CD4-positive, alpha-beta T cell treated with Interleukin-21 for 1 hour (primary cell): ENCODE measurements around the gene ZNF326.
"Not testable (repeated sequence)": the region's sequence is repeated elsewhere in the genome, so short reads cannot be mapped to it uniquely, and the experiment has no call there.

ENCODE experiments used
- DNase-seq: peaks from one replicate; pipeline ENCODE4 v3.0.0-alpha.2; 2020

The ZNF326 gene

DNA sequence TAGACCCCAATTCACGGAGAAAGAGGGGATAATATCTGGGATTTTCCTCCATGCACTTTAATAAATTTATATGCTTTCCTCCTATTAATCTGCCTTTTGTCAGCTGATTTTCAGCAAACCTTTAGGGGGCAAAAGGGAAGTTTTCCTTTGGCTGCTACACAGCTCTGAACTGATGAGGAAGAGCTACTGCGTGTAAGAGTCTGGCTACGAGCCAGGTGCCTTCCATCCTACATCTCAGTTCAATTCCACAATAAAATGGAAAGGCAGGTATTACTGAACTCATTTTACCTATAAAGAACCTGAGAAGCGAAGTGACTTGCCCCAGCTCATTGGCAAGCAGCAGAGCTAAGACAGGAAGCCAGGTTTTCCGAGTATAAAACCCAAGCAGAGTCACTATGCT lies 28.3 kb upstream of the ZNF326 start:
- no peak for DNase-seq

DNA sequence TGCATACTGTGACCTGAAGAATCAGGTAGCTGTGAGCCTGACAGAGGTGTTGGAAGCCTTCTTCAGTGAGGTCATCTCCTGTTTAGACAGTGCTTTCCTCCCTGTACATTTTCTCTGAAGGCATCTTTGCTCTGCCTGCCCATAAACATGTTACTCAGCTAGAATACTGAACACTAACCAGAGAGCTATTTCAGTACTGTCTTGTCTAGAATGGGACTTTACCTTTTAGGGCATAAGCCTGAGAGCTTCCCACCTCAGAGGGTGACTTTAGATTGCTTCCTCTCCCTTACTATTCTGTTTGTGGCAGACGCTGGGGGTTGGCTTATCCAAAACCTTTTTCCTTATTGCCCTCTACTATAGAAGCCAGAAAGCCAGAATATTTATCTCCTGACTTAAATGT lies 23.3 kb upstream of the ZNF326 start:
- DNase-seq = no peak

DNA sequence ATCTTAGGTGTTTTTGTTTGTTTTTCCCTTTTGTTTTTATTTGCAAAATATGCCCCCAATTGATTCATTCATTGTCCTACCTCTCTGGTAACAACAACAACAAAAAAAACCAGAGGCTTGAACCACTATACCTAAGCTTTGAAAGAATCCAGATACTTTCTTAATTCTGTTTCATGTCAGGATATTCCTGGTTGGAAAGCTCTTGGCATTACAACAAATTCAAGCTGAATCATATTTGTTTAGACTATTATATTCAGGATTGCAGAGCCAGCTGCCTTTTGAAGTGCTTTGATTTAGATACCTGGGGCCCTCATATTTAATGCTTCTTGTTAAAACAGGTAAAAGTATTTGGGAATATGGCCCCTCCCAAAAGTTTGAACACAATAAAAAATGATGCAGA lies 22.9 kb upstream of the ZNF326 start:
- no peak for DNase-seq

DNA sequence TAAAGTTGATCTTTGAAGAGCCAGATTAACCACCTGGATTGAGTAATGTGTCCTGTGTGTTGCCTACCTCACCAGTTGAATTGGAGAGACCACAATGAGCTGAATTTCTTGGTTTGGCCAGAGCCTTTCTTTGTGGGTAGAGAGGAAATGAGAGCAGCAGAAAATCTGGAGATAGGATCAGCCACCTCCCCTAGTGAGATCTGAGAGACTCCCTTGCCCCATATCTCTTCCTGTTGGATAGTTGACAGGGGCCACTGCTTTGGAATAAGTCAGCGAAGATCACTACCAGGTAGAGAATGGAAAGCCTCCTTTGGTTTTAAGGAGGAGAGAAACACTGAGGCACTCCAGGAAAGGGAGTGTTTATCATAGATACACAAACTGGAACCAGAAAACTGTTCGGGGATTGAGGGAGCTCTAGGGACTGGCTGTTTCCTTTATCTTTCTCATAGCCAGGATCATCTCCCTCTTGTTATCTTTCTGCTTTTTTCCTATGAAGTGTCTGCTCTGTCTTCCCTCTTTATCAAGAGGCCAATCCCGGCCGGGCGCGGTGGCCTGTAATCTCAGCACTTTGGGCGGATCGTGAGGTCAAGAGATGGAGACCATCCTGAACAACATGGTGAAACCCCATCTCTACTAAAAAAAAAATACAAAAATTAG lies 21.3 kb upstream of the ZNF326 start:
- no peak for DNase-seq

DNA sequence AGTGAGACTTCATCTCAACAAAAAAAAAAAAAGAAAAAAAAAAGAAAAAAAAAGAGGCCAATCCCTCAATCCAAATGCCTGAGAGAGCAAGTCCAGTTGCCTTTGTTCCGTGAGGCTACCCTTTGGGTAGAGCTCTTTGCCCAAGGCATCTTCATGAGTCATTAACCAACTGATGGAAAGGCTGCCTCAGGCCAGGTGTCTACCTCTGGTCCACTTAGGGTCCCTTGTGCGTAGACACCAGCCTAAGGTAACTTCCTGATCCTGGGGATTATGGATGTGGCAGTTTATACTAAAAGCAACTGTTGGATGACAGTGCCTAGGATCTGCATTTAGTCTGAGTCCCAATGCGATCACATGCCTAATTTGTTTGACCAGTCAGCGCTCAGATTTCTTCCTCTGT lies 20.7 kb upstream of the ZNF326 start:
- no peak for DNase-seq

GRCh38 chr1:89974696-89975470 lies 20.0 kb upstream of the ZNF326 start:
- no peak for DNase-seq

DNA sequence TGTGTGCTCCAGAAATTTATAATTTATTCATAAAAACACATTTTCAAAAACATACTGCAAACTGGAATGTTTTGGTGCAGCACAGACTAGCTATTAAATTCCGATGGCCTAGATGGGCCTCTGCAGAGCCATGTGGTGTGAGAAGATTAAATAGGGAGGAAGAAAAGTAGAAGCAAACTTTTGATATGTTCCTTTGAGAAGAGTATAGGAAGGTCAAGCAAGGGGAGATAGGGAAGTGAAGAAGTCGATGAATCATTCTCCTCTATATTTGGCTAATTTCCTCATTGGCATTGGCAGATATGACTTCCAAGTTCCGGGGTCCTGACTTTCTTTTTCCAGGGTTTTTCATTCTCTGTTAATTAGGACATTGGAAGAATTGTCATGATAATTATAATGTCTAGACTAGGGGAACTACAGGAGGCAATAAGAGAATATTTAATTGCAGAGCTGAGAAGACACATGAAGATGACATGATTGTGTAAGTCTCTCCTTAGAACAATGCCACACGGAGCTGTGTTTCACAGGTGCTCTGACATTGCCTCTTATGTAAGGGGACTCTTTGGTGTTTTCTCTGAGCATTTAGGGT lies 19.3 kb upstream of the ZNF326 start:
- DNase-seq = no peak

- DNase-seq = no peak
Measured at GRCh38 chr1:89978755-89979154, 16.2 kb upstream of the ZNF326 start.

DNA sequence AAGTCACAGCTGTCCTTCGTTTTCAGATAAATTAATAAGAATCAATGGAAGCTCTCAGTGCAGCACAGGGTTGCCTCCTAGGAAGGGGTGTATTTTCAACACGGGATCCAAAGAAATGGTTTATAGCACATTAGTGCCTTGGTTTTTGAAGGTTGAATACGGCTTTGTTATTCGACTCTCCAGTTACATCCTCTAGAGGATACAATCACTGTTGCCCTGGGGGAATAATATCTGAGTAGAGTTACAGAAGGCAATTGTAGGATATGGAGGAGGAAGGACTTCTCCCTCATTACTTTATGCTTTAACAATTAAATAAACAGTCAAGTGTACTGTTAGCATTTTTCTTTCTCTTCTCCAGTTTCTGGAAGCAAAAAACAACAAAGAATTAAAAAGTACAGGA lies 14.3 kb upstream of the ZNF326 start:
- DNase-seq = no peak

DNA sequence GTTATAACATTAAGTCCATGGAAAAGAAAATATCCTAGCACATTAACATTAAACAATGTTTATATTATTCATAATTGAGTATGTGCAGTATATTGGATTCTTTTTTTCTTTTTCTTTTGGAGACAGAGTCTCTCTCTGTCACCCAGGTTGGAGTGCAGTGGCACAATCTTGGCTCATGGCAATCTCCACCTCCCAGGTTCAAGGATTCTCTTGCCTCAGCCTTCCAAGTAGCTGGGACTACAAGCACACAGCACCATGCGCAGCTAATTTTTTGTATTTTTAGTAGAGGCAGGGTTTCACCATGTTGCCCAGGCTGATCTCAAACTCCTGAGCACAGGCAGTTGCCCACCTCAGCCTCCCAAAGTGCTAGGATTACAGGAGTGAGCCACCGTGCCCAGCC lies 12.1 kb upstream of the ZNF326 start:
- DNase-seq = not testable (repeated sequence)

DNA sequence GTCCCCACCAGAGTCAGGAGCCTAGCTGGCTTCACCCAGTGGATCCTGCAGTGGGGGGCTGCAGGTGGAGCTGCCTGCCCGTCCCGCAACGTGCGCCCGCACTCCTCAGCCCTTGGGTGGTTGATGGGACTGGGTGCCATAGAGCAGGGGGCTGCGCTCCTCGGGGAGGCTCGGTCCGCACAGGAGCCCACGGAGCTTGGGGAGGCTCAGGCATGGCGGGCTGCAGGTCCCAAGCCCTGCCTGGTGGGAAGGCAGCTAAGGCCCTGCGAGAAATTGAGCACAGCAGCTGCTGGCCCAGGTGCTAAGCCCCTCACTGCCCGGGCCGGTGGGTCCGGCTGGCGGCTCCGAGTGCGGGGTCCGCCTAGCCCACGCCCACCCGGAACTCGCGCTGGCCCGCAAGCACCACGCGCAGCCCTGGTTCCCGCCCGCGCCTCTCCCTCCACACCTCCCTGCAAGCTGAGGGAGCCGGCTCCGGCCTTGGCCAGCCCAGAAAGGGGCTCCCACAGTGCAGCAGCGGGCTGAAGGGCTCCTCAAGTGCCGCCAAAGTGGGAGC lies 10.3 kb upstream of the ZNF326 start:
- DNase-seq = not testable (repeated sequence)

GRCh38 chr1:89986020-89986419 lies 8.9 kb upstream of the ZNF326 start:
- DNase-seq = no peak

DNA sequence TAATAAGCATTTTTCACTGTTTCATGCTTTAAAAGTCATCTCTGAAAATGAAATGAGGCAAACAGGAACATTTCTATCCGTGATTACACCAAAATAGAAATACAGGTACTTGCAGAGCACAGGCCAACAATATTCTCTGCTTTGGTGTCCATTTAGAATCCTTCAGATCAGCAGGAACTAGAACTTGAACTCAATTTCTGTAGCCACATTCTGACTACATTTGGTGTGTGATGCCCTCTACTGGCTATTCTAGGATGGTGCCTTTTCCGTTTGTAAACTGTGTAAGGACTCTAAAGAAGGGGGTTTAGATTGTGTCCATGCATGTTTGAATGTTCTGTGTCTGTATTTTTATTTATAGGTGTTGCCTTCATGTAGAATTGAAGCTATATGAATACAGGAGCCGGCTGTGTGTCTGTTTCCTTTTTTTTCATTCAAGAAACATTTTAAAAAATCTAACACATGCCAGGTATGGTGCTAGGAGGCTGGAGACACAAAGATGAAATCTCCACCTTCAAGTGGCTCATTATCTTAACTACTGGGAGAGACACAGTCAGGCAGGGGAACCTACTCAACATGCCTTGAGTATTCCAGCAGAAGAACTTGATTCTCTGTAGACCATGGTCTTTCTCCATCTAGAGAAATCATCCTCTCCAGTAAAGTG lies 7.6 kb upstream of the ZNF326 start:
- peak; percentile 78 for DNase-seq

- DNase-seq = no peak
Measured at GRCh38 chr1:89989099-89989498, 5.8 kb upstream of the ZNF326 start.

GRCh38 chr1:89989799-89990198 lies 5.1 kb upstream of the ZNF326 start:
- no peak for DNase-seq

GRCh38 chr1:89990976-89991831 lies 3.7 kb upstream of the ZNF326 start:
- no peak for DNase-seq

DNA sequence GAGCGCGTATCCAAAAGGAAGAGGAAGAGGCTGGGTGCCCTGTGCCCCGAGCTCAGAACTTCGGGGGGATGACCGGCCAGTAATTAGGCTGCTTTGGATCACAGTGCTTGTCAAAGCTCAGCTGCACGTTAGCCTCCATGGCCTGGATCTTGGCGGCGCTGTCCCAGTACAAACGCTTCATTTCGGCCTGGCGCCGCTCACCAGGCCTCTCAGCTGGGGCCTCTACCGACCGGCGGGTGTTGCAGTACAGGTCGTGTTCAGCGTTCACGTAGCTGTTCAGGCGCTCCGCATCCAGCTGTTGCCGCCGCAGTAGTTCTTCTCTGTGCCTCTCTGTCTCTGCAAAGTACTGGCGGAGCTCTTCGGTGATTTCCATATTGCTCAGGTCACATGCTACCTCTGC lies 1.4 kb upstream of the ZNF326 start:
- DNase-seq = no peak

GRCh38 chr1:89994231-89994804 lies 592 bp upstream of the ZNF326 start:
- no peak for DNase-seq

DNA sequence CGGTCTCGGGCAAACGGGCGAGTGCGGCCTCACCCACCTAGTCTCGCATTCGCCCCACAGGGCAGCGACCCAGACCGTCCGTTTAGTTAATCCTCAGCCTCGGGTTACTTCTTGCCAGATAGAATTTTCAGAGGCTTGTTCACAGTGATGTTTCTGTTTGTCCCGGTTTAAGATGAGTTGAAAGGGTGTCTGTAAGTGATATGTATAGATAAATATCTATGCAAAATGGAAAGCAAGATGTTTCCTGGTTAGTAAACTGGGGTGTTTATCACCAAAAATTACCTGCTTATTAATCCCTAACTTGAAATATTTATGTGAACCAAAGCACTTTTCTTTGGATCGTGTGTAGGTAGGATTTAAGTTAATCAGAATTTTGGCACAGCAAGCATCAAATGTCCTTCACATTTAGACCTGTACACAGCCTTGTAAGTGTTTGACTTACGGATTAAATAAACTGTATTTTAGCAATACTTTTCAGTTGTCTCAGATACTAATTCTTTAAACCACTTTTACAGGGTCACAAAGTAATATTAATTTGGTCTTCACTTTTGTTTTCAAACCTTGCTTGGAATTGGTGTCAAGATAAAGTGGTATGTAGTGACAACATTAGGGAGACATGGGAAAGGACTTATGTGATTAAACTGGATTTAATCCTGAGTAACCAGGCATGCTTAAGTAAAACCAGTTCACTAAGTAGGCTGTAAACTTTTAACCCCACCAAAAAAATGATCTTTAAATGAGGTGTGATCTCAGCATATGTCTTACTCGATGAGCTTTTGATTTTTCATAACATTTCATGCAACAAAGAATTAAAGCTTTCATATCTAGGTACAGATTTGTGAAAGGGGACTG lies 914 bp downstream of the ZNF326 start:
- peak; percentile 3 for DNase-seq

DNA sequence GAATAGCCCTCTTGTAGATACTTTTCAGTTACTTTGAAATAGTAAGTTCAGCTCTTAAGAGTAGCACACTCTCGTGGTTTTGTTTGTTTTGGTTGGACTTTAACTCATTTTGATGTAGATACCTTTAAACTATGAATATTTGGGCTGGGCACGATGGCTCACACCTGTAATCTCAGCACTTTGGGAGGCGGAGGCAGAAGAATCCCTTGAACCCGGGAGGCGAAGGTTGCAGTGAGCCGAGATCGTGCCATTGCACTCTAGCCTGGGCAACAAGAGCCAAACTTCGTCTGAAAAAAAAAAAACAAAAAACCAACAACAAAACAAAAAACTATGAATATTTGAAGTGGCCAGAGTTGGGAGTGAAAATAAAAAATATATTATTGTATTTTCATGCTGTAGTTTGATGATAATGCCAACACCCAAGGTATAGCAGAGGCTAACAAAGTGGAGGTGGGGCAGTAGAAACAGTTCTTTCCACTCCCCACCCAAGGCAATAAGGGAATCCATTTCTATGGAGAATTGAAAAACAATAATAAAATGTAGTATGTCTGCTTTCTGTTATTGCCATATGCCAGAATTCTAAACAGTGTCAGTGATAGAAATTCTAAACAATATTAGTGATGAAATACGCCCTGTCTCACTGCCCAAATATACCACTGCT lies 1.7 kb downstream of the ZNF326 start:
- DNase-seq = no peak

DNA sequence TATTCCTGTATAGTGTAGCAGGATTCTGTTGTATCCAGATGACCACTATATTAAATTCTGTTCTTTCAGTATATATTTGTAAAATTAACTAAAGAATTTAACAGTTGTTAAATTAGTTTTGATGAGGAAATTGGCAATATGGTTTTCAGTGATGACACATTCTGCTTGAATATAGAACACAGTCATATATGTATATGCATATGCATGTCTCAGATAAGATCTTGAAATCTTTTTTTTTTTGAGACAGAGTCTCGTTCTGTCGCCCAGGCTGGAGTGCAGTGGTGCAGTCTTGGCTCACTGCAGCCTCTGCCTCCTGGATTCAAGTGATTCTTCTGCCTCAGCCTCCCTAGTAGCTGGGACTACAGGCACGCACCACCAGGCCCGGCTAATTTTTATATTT lies 2.2 kb downstream of the ZNF326 start:
- not testable (repeated sequence) for DNase-seq
